ENCODE measurements around the gene CCR5AS.

GRCh38 chr3:46359733-46360493 is 47.0 kb downstream of the CCR5AS start:
- no peak for TF ChIP-seq POLR2AphosphoS5 (IDR thresholded peaks at IDR 0.05)
- no peak for TF ChIP-seq POLR2A (IDR thresholded peaks at IDR 0.05; ENCODE audit: low read depth)
- TF ChIP-seq, protein P1, sequence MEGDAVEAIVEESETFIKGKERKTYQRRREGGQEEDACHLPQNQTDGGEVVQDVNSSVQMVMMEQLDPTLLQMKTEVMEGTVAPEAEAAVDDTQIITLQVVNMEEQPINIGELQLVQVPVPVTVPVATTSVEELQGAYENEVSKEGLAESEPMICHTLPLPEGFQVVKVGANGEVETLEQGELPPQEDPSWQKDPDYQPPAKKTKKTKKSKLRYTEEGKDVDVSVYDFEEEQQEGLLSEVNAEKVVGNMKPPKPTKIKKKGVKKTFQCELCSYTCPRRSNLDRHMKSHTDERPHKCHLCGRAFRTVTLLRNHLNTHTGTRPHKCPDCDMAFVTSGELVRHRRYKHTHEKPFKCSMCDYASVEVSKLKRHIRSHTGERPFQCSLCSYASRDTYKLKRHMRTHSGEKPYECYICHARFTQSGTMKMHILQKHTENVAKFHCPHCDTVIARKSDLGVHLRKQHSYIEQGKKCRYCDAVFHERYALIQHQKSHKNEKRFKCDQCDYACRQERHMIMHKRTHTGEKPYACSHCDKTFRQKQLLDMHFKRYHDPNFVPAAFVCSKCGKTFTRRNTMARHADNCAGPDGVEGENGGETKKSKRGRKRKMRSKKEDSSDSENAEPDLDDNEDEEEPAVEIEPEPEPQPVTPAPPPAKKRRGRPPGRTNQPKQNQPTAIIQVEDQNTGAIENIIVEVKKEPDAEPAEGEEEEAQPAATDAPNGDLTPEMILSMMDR (IDR thresholded peaks at IDR 0.05), result no peak
- TF ChIP-seq EP300 (IDR thresholded peaks at IDR 0.05), result no peak

All from esophagus muscularis mucosa (tissue), 4 donors.